ENCODE measurements around the gene ICA1L. TPM values are rescaled to one million over a fixed set of nuclear protein-coding genes. Genes with fewer than 3 reads are reported as not detected.

ICA1L gene
- total RNA-seq, 1 experiment from 2014 or later, result not detected

- H3K4me3 ChIP-seq, result no peak overlapping the region
- no peaks in the 10 kb centered on the region for H3K36me3 ChIP-seq (ENCODE audit: low read depth)
- TF ChIP-seq EZH2 (IDR thresholded peaks at IDR 0.05; ENCODE audit: low read depth), result no peak
- TF ChIP-seq, protein P1, sequence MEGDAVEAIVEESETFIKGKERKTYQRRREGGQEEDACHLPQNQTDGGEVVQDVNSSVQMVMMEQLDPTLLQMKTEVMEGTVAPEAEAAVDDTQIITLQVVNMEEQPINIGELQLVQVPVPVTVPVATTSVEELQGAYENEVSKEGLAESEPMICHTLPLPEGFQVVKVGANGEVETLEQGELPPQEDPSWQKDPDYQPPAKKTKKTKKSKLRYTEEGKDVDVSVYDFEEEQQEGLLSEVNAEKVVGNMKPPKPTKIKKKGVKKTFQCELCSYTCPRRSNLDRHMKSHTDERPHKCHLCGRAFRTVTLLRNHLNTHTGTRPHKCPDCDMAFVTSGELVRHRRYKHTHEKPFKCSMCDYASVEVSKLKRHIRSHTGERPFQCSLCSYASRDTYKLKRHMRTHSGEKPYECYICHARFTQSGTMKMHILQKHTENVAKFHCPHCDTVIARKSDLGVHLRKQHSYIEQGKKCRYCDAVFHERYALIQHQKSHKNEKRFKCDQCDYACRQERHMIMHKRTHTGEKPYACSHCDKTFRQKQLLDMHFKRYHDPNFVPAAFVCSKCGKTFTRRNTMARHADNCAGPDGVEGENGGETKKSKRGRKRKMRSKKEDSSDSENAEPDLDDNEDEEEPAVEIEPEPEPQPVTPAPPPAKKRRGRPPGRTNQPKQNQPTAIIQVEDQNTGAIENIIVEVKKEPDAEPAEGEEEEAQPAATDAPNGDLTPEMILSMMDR (conservative IDR thresholded peaks at IDR 0.05), result no peak
- no TSS peak for BruUV-seq (replicated peaks)
- no peaks in the 10 kb centered on the region for H3K79me2 ChIP-seq (ENCODE audit: low read depth)
- no peaks in the 10 kb centered on the region for H4K20me1 ChIP-seq (ENCODE audit: insufficient read depth)
- H3K9me3 ChIP-seq (ENCODE audit: insufficient read depth, low read depth), result no peaks in the 10 kb centered on the region
- POLR2A ChIA-PET (ENCODE audit: unreplicated experiment), result no interaction called here
- DNase-seq, result no peak
- intact Hi-C loops (cut with micrococcal nuclease; ENCODE audit: unreplicated experiment), result no loop called here
- no peaks in the 10 kb centered on the region for H3K9me2 ChIP-seq (ENCODE audit: insufficient read depth)
- H2AFZ ChIP-seq, result no peak overlapping the region
- H3K27ac ChIP-seq, result no peak overlapping the region
- H3K4me2 ChIP-seq, result no peak overlapping the region
- CTCF ChIA-PET, result no interaction called here
- no peaks in the 10 kb centered on the region for H3K27me3 ChIP-seq (ENCODE audit: insufficient read depth, low read depth)
- H3K4me1 ChIP-seq (replicated peaks; ENCODE audit: insufficient read depth), result no peaks in the 10 kb centered on the region
- no peaks in the 10 kb centered on the region for H3F3A ChIP-seq (ENCODE audit: insufficient read depth, low read depth)
Measured at GRCh38 chr2:202815548-202816360, 55.8 kb downstream of the ICA1L start.

DNA sequence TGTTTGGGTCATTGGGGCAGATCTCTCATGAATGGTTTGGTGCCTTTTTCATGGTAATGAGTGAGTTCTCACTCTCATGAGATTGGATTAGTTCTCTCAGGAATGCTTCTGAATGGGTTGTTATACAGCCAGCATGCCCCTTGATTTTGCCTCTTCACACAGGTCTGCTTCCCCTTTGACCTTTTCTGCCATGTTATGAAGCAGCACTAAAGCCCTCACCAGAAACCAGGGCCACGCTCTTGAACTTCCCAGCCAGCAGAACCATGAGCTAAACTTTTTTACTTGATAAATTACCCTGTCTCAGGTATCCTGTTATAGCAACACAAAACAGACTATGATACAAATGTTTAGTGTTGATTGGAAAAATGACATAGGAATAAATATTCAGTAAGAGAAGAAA, 57.3 kb downstream of the ICA1L start:
- H3F3A ChIP-seq (ENCODE audit: insufficient read depth, low read depth), result no peaks in the 10 kb centered on the region
- H3K4me3 ChIP-seq, result no peak overlapping the region
- no peak overlapping the region for H2AFZ ChIP-seq
- ChIA-PET CTCF (no interaction called here), POLR2A (ENCODE audit: unreplicated experiment) (no interaction called here)
- no TSS peak for BruUV-seq (replicated peaks)
- no peaks in the 10 kb centered on the region for H3K36me3 ChIP-seq (ENCODE audit: low read depth)
- no peaks in the 10 kb centered on the region for H3K9me2 ChIP-seq (ENCODE audit: insufficient read depth)
- no peaks in the 10 kb centered on the region for H3K4me1 ChIP-seq (replicated peaks; ENCODE audit: insufficient read depth)
- no peaks in the 10 kb centered on the region for H3K79me2 ChIP-seq (ENCODE audit: low read depth)
- TF ChIP-seq EZH2 (IDR thresholded peaks at IDR 0.05; ENCODE audit: low read depth), result no peak
- TF ChIP-seq, protein P1 (conservative IDR thresholded peaks at IDR 0.05), result no peak
- intact Hi-C loops (cut with micrococcal nuclease; ENCODE audit: unreplicated experiment), result no loop called here
- H3K4me2 ChIP-seq, result no peak overlapping the region
- no peak overlapping the region for H3K27ac ChIP-seq
- H3K27me3 ChIP-seq (ENCODE audit: insufficient read depth, low read depth), result no peaks in the 10 kb centered on the region
- no peaks in the 10 kb centered on the region for H4K20me1 ChIP-seq (ENCODE audit: insufficient read depth)
- H3K9me3 ChIP-seq (ENCODE audit: insufficient read depth, low read depth), result no peaks in the 10 kb centered on the region
- DNase-seq, result no peak

DNA sequence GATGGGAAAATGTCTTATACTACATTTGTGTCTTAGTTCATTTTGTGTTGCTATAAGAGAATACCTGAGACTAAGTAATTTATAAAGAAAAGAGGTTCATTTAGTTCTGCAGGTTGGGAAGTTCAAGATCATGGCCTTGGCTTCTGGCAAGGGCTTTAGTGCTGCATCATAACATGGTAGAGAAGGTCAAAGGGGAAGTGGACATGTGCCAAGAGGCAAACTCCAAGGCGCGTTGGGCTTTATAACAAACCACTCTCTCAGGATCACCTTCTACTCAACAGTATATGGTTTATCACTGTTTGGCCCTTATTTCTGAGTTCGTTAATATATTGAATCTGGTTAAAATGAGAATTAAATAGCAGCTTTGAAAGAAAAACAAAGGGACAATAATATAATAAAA, 58.2 kb downstream of the ICA1L start:
- no peaks in the 10 kb centered on the region for H3K79me2 ChIP-seq (ENCODE audit: low read depth)
- BruUV-seq (replicated peaks), result no TSS peak
- no peaks in the 10 kb centered on the region for H3K9me2 ChIP-seq (ENCODE audit: insufficient read depth)
- no peaks in the 10 kb centered on the region for H3K9me3 ChIP-seq (ENCODE audit: insufficient read depth, low read depth)
- no peak overlapping the region for H2AFZ ChIP-seq
- no peak overlapping the region for H3K4me2 ChIP-seq
- intact Hi-C loops (cut with micrococcal nuclease; ENCODE audit: unreplicated experiment), result no loop called here
- ChIA-PET CTCF (no interaction called here), POLR2A (ENCODE audit: unreplicated experiment) (no interaction called here)
- H3K4me1 ChIP-seq (replicated peaks; ENCODE audit: insufficient read depth), result peaks cover 4% of the 10 kb centered on the region; the same call in 1 of the 2 replicates
- H3K27me3 ChIP-seq (ENCODE audit: insufficient read depth, low read depth), result no peaks in the 10 kb centered on the region
- no peaks in the 10 kb centered on the region for H4K20me1 ChIP-seq (ENCODE audit: insufficient read depth)
- no peaks in the 10 kb centered on the region for H3K36me3 ChIP-seq (ENCODE audit: low read depth)
- H3K4me3 ChIP-seq, result no peak overlapping the region
- no peak for DNase-seq
- no peaks in the 10 kb centered on the region for H3F3A ChIP-seq (ENCODE audit: insufficient read depth, low read depth)
- TF ChIP-seq, protein P1 (conservative IDR thresholded peaks at IDR 0.05), result no peak
- TF ChIP-seq EZH2 (IDR thresholded peaks at IDR 0.05; ENCODE audit: low read depth), result no peak
- H3K27ac ChIP-seq, result no peak overlapping the region

All from PC-9 (cell line).